Measurements from ENCODE around the gene MAP2K1. TPM values are rescaled to one million over a fixed set of nuclear protein-coding genes. Genes with fewer than 3 reads are reported as not detected.

The MAP2K1 gene
- 27.2 and 32.2 TPM in 2 replicates for total RNA-seq

GRCh38 chr15:66386204-66387123 lies at the start of gene MAP2K1:
Gene MAP2K1 (plus strand): TSS chr15:66386912. CDS start chr15:66387348, 436 bp downstream.

GRCh38 chr15:66356359-66357236 lies 30.1 kb upstream of the MAP2K1 start, which contains the start of gene TIPIN:
Gene TIPIN (minus strand): TSS chr15:66356685. CDS start chr15:66352947, 3,738 bp downstream.

GRCh38 chr15:66497502-66498455 lies 111.1 kb downstream of the MAP2K1 start, which contains the start of gene SNAPC5:
Gene SNAPC5 (minus strand): TSS chr15:66497762. CDS start chr15:66497731, 31 bp downstream.

GRCh38 chr15:66504563-66505429 lies 118.1 kb downstream of the MAP2K1 start, which contains the start of the genes RPL4 and ZWILCH:
Gene RPL4 (minus strand): TSS chr15:66504855. CDS start chr15:66504790, 65 bp downstream.
Gene ZWILCH (plus strand): TSS chr15:66505326. CDS start chr15:66505339, 13 bp downstream.

Other genes with a start within 250 kb of the MAP2K1 start
- gene MEGF11, start 133.2 kb upstream of the MAP2K1 start, total RNA-seq, result not detected in 2 replicates
- gene DIS3L, start 93.3 kb upstream of the MAP2K1 start, total RNA-seq, result 27.2 and 32.6 TPM in 2 replicates
- 14.2 and 16.8 TPM in 2 replicates for gene TIPIN, start 30.2 kb upstream of the MAP2K1 start, total RNA-seq
- 28.0 and 34.7 TPM in 2 replicates for gene SNAPC5, start 110.8 kb downstream of the MAP2K1 start, total RNA-seq
- gene RPL4, start 117.9 kb downstream of the MAP2K1 start, total RNA-seq, result 1,310 and 1,702 TPM in 2 replicates
- 20.0 and 23.4 TPM in 2 replicates for gene ZWILCH, start 118.4 kb downstream of the MAP2K1 start, total RNA-seq
- under 0.01 and 0.06 TPM in 2 replicates for gene LCTL, start 179.1 kb downstream of the MAP2K1 start, total RNA-seq